PFSK-1 (cell line): ENCODE results near the gene RMI2.

Experiments used
- FOXP2 ChIP-seq: optimal IDR thresholded peaks from 2 replicates; pipeline ENCODE3; 2011; ENCODE audit warnings: borderline replicate concordance, control low read depth, inconsistent platforms; ENCODE audit not compliant: insufficient read depth; ENCODE audit errors: extremely low read length, extremely low read depth
- POLR2AphosphoS5 ChIP-seq: IDR thresholded peaks from 2 replicates; pipeline ENCODE4 v1.6.1; 2012; ENCODE audit warnings: low read depth, mild to moderate bottlenecking, control low read depth, low read length, moderate library complexity
- REST ChIP-seq, 2 experiments: IDR thresholded peaks; 2 replicates each; pipeline versions ENCODE4 v1.6.1 to v1.8.0; 2011 to 2012; ENCODE audit warnings: low read depth in 2 of 2, low read length in 2 of 2, control low read depth in 1 of 2, inconsistent platforms in 1 of 2, mild to moderate bottlenecking in 1 of 2, moderate library complexity in 1 of 2; ENCODE audit not compliant: insufficient read depth in 1 of 2
- SIN3A ChIP-seq: IDR thresholded peaks from 2 replicates; pipeline ENCODE4 v1.6.1; 2012; ENCODE audit warnings: mild to moderate bottlenecking, low read length, moderate library complexity, borderline replicate concordance; ENCODE audit not compliant: insufficient read depth
- TAF1 ChIP-seq: IDR thresholded peaks from 2 replicates; pipeline ENCODE4 v1.6.1; 2012; ENCODE audit warnings: low read length, control low read depth, borderline replicate concordance; ENCODE audit not compliant: insufficient read depth

DNA sequence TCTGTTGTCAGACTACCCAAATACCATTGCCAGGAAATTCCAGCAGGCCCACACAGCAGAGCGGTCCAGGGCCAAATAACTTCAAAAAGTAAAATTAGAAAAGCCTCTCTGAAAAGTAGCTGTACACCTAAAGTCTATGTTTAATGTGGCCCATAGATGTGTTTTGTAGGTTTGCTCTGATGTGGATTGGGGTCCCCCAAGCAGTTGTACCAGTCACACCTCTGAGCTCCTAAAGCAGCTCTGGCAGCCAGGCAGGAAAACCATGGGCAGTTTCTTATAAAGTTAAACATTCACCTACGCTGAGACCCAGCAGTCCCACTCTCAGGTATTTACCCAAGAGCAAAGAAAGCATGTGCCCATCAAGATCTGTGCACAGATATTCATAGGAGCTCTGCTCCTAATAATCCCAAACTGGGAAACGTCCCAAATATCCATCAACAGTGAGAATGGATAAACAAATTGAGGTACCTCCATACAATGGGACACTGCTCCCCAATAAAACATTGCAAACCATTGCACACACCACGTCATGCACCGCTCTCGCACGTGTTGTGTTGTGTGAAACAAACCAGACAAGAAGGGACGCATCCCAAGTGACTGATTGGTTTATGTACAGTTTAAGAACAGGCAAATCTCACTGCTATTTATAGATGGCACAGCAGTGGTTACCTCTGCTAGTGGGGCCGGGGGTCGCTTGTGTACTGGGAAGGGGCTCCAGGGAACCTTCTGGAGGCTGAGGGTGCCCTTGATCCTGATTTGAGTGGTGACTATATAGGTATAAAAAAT, 48.4 kb upstream of the RMI2 start:
- TF ChIP-seq REST (IDR thresholded peaks at IDR 0.05; ENCODE audit: insufficient read depth in 1 of 2, low read depth in 2 of 2, low read length in 2 of 2) (no peak), TAF1 (no peak), POLR2AphosphoS5 (no peak), SIN3A (no peak), FOXP2 (no peak)
